HEK293 (cell line): ENCODE measurements around the gene HOXB4.
A peak's percentile ranks its signal among the peaks of the same experiment; 100 is the strongest.

Source experiments
- BCL11A ChIP-seq: fragments of 450-650 bp; formaldehyde crosslinking; IDR thresholded peaks from 2 replicates; pipeline ENCODE4 v1.5.1; 2016; ENCODE audit warnings: low read depth, missing biosample characterization, missing genetic modification characterization
- BCL11B ChIP-seq: fragments of 450-650 bp; formaldehyde crosslinking; IDR thresholded peaks from 2 replicates; pipeline ENCODE4 v1.5.1; 2016; ENCODE audit warnings: low read depth, missing biosample characterization, missing genetic modification characterization
- FEZF1 ChIP-seq: fragments of 450-650 bp; formaldehyde crosslinking; IDR thresholded peaks from 2 replicates; pipeline ENCODE4 v1.5.1; 2016; ENCODE audit warnings: missing biosample characterization, missing genetic modification characterization
- GFI1B ChIP-seq: fragments of 450-650 bp; formaldehyde crosslinking; IDR thresholded peaks from 2 replicates; pipeline ENCODE4 v1.5.1; 2016; ENCODE audit warnings: missing biosample characterization, missing genetic modification characterization
- KLF16 ChIP-seq: fragments of 450-650 bp; formaldehyde crosslinking; IDR thresholded peaks from 2 replicates; pipeline ENCODE4 v1.5.1; 2017; ENCODE audit warnings: missing biosample characterization, missing genetic modification characterization
- KLF9 ChIP-seq: fragments of 450-650 bp; formaldehyde crosslinking; IDR thresholded peaks from 2 replicates; pipeline ENCODE4 v1.5.1; 2016; ENCODE audit warnings: missing biosample characterization, missing genetic modification characterization, low read depth
- OSR2 ChIP-seq: fragments of 450-650 bp; formaldehyde crosslinking; IDR thresholded peaks from 2 replicates; pipeline ENCODE4 v1.5.1; 2016; ENCODE audit warnings: missing biosample characterization, missing genetic modification characterization
- PRDM2 ChIP-seq: fragments of 450-650 bp; formaldehyde crosslinking; IDR thresholded peaks from 2 replicates; pipeline ENCODE4 v1.5.1; 2016; ENCODE audit warnings: missing biosample characterization, missing genetic modification characterization, borderline replicate concordance
- SALL2 ChIP-seq: fragments of 450-650 bp; formaldehyde crosslinking; IDR thresholded peaks from 2 replicates; pipeline ENCODE4 v1.5.0; 2017; ENCODE audit warnings: missing biosample characterization, mild to moderate bottlenecking, missing genetic modification characterization, borderline replicate concordance
- SP3 ChIP-seq: fragments of 450-650 bp; formaldehyde crosslinking; IDR thresholded peaks from 2 replicates; pipeline ENCODE4 v1.5.1; 2016; ENCODE audit warnings: missing biosample characterization, missing genetic modification characterization
- TRIM28 ChIP-seq: IDR thresholded peaks from 2 replicates; pipeline ENCODE4 v1.6.1; 2011; ENCODE audit warnings: low read length, control low read depth, borderline replicate concordance
- ZFHX2 ChIP-seq: fragments of 450-650 bp; formaldehyde crosslinking; conservative IDR thresholded peaks from 2 replicates; pipeline ENCODE4 v1.5.1; 2016; ENCODE audit warnings: missing biosample characterization, missing genetic modification characterization
- ZNF121 ChIP-seq: fragments of 450-650 bp; formaldehyde crosslinking; IDR thresholded peaks from 2 replicates; pipeline ENCODE4 v1.5.1; 2016; ENCODE audit warnings: missing biosample characterization, missing genetic modification characterization
- ZNF132 ChIP-seq: fragments of 450-650 bp; formaldehyde crosslinking; IDR thresholded peaks from 2 replicates; pipeline ENCODE4 v1.5.1; 2017; ENCODE audit warnings: missing biosample characterization, missing genetic modification characterization, borderline replicate concordance
- ZNF148 ChIP-seq: fragments of 450-650 bp; formaldehyde crosslinking; IDR thresholded peaks from 2 replicates; pipeline ENCODE4 v1.5.0; 2017; ENCODE audit warnings: missing biosample characterization, missing genetic modification characterization, borderline replicate concordance
- ZNF223 ChIP-seq: fragments of 450-650 bp; formaldehyde crosslinking; IDR thresholded peaks from 2 replicates; pipeline ENCODE4 v1.5.1; 2016; ENCODE audit warnings: missing biosample characterization, missing genetic modification characterization
- ZNF280C ChIP-seq: fragments of 450-650 bp; formaldehyde crosslinking; IDR thresholded peaks from 2 replicates; pipeline ENCODE4 v1.5.1; 2016; ENCODE audit warnings: missing biosample characterization, missing genetic modification characterization
- ZNF311 ChIP-seq: fragments of 450-650 bp; formaldehyde crosslinking; IDR thresholded peaks from 2 replicates; pipeline ENCODE4 v1.5.1; 2017; ENCODE audit warnings: missing biosample characterization, missing genetic modification characterization, borderline replicate concordance
- ZNF394 ChIP-seq: fragments of 450-650 bp; formaldehyde crosslinking; IDR thresholded peaks from 2 replicates; pipeline ENCODE4 v1.5.1; 2016; ENCODE audit warnings: missing biosample characterization, missing genetic modification characterization, mild to moderate bottlenecking, moderate library complexity, borderline replicate concordance
- ZNF404 ChIP-seq: fragments of 450-650 bp; formaldehyde crosslinking; IDR thresholded peaks from 2 replicates; pipeline ENCODE4 v1.5.1; 2017; ENCODE audit warnings: missing biosample characterization, missing genetic modification characterization
- ZNF48 ChIP-seq: fragments of 450-650 bp; formaldehyde crosslinking; IDR thresholded peaks from 2 replicates; pipeline ENCODE4 v1.5.1; 2016; ENCODE audit warnings: missing biosample characterization, missing genetic modification characterization
- ZNF514 ChIP-seq: fragments of 450-650 bp; formaldehyde crosslinking; IDR thresholded peaks from 2 replicates; pipeline ENCODE4 v1.5.1; 2016; ENCODE audit warnings: missing biosample characterization, missing genetic modification characterization
- ZNF544 ChIP-seq: fragments of 450-650 bp; formaldehyde crosslinking; IDR thresholded peaks from 2 replicates; pipeline ENCODE4 v1.5.0; 2017; ENCODE audit warnings: missing biosample characterization, missing genetic modification characterization
- ZNF548 ChIP-seq: fragments of 450-650 bp; formaldehyde crosslinking; IDR thresholded peaks from 2 replicates; pipeline ENCODE4 v1.5.1; 2016; ENCODE audit warnings: missing biosample characterization, missing genetic modification characterization
- ZNF558 ChIP-seq: fragments of 450-650 bp; formaldehyde crosslinking; IDR thresholded peaks from 2 replicates; pipeline ENCODE4 v1.5.1; 2016; ENCODE audit warnings: missing biosample characterization, missing genetic modification characterization
- ZNF560 ChIP-seq: fragments of 450-650 bp; formaldehyde crosslinking; IDR thresholded peaks from 2 replicates; pipeline ENCODE4 v1.5.1; 2017; ENCODE audit warnings: missing biosample characterization, missing genetic modification characterization, borderline replicate concordance
- ZNF596 ChIP-seq: fragments of 450-650 bp; IDR thresholded peaks from 2 replicates; pipeline ENCODE4 v1.5.0; 2018; ENCODE audit warnings: missing biosample characterization, mild to moderate bottlenecking, missing genetic modification characterization, moderate library complexity
- ZNF707 ChIP-seq: fragments of 450-650 bp; formaldehyde crosslinking; IDR thresholded peaks from 2 replicates; pipeline ENCODE4 v1.5.1; 2016; ENCODE audit warnings: missing biosample characterization, missing genetic modification characterization
- ZNF76 ChIP-seq: fragments of 450-650 bp; formaldehyde crosslinking; IDR thresholded peaks from 2 replicates; pipeline ENCODE4; 2016; ENCODE audit warnings: low read depth, missing biosample characterization, missing genetic modification characterization, borderline replicate concordance
- ZNF785 ChIP-seq: fragments of 450-650 bp; formaldehyde crosslinking; IDR thresholded peaks from 2 replicates; pipeline ENCODE4 v1.5.1; 2016; ENCODE audit warnings: missing biosample characterization, missing genetic modification characterization
- ZNF791 ChIP-seq: fragments of 450-650 bp; formaldehyde crosslinking; IDR thresholded peaks from 2 replicates; pipeline ENCODE4 v1.5.1; 2016; ENCODE audit warnings: missing biosample characterization, missing genetic modification characterization

The HOXB4 gene

DNA sequence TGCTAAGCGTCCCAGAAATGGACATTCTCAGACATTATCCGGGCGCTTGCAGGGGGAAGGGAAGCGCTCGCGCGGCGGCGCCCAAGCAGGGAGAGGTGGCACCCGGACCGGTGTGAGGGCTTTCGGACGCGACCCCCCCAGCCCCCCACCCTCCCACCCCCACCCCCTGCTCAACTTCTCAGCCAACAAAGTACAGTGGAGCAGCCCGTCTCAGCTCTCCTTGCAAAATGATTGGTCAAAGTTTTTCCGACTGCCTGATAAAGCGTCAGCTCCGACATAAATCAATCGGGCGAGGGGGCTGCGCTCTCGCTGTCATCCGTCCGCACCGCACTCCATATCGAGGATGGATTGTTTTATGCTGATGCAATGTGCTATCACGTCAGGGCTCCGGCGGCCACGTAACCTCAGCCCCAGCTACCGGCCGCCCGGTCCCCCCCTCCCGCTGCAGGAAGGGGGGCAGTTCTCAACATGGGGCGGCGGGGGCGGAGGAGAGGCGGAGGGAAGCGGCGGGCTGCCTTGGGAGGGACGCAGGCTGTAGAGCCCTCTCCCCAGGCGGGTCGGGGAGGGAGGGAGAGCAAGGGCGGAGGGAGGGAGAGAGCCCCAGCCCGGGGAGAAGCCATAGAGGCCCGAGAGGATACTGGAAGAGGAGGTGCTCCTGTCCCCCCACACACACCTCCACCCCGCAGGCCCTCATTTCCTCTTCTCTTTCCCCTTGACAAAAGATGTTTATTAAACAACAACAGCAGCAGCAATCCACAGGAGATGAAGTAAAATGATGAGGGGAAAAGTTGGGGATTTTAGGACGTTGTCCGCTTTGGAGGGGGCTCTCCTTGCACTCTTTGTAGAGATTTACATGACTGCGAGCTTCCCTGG, 48.3 kb upstream of the HOXB4 start, which contains the start of gene HOXB9 (continued):
- TF ChIP-seq KLF9 (tag by site-specific recombination) = no peak; the same call in 1 of the 2 replicates
- TF ChIP-seq ZNF791 = no peak
- no peak for TF ChIP-seq ZNF514 (tag by site-specific recombination)
- peak; percentile 92 for TF ChIP-seq SP3 (tag by site-specific recombination)
- TF ChIP-seq ZNF48 = no peak
- no peak for TF ChIP-seq ZNF404
- TF ChIP-seq ZNF148 (tag by site-specific recombination) = no peak
- TF ChIP-seq ZNF132 = no peak
- peak; percentile 90 for TF ChIP-seq KLF16
- TF ChIP-seq ZNF558 (tag by site-specific recombination) = peak; percentile 75; the same call in 1 of the 2 replicates
- TF ChIP-seq ZNF785 = 0 out of 2 replicates have a peak, but pooled peaks have one; percentile 44
- no peak for TF ChIP-seq ZNF548
- TF ChIP-seq ZNF311 (tag by site-specific recombination) = no peak
- TF ChIP-seq ZNF121 (tag by site-specific recombination) = no peak
- TF ChIP-seq ZFHX2 (tag by site-specific recombination) = peak; percentile 98
- peak; percentile 93 for TF ChIP-seq OSR2 (tag by site-specific recombination)
- TF ChIP-seq BCL11A (tag by site-specific recombination) = peak; percentile 98
- peak; percentile 80 for TF ChIP-seq FEZF1
- no peak for TF ChIP-seq ZNF707 (tag by site-specific recombination)
- TF ChIP-seq ZNF280C = no peak
- TF ChIP-seq ZNF544 (tag by site-specific recombination) = no peak
- TF ChIP-seq TRIM28 = no peak
- TF ChIP-seq GFI1B (tag by site-specific recombination) = no peak
- TF ChIP-seq ZNF560 (tag by site-specific recombination) = no peak
- no peak for TF ChIP-seq ZNF223 (tag by site-specific recombination)
- peak; percentile 68 for TF ChIP-seq ZNF76 (tag by site-specific recombination)
- peak; percentile 89 for TF ChIP-seq BCL11B (tag by site-specific recombination)
- peak; percentile 77 for TF ChIP-seq ZNF394
- TF ChIP-seq PRDM2 (tag by site-specific recombination) = no peak
- no peak for TF ChIP-seq SALL2 (tag by site-specific recombination)
- peak; percentile 5; the same call in 1 of the 2 replicates for TF ChIP-seq ZNF596 (tag by site-specific recombination)
